Adrenal gland (tissue), 12 donors: Measurements from ENCODE around the gene VCP. TPM values are rescaled to one million over a fixed set of nuclear protein-coding genes. Genes with fewer than 3 reads are reported as not detected.

Experiments used
- DNase-seq, 7 donors: peaks; one replicate each; pipeline ENCODE4 v3.0.0-alpha.2; 2019 to 2020
- H3K27ac ChIP-seq, 5 donors: fragments of 200-600 bp; sonication (generic) in 4 of 5; 1 replicate in 3 of 5; 2 replicates in 2 of 5; pipeline versions ENCODE4 v1.5.1 to v1.8.0; 2016 to 2020; ENCODE audit warnings: mild to moderate bottlenecking in 1 of 5
- H3K27me3 ChIP-seq: fragments of 200-600 bp; 2 replicates; pipeline ENCODE4 v1.8.0; 2021
- H3K36me3 ChIP-seq, 2 donors: fragments of 200-600 bp; replicated peaks in 1 of 2; 1 replicate in 1 of 2; 2 replicates in 1 of 2; pipeline versions ENCODE4 v1.5.1 to v1.8.0; 2018 to 2022
- H3K4me1 ChIP-seq, 2 donors: fragments of 200-600 bp; replicated peaks in 1 of 2; 1 replicate in 1 of 2; 2 replicates in 1 of 2; pipeline versions ENCODE4 v1.5.1 to v1.8.0; 2018 to 2021
- H3K4me3 ChIP-seq, 4 donors: fragments of 200-600 bp; sonication (generic) in 3 of 4; one replicate each; pipeline ENCODE4 v1.5.1; 2016 to 2018
- H3K9me3 ChIP-seq, 3 donors: fragments of 200-600 bp; sonication (generic) in 1 of 3; replicated peaks in 1 of 3; 1 replicate in 2 of 3; 2 replicates in 1 of 3; pipeline versions ENCODE4 v1.5.1 to v1.8.0; 2016 to 2021
- POLR2A ChIP-seq, 2 donors: fragments of 450-650 bp; IDR thresholded peaks; one replicate each; pipeline ENCODE4 v1.6.1; 2017; ENCODE audit warnings: antibody characterized with exemption in 2 of 2, mild to moderate bottlenecking in 2 of 2, moderate library complexity in 1 of 2
- WGBS, 4 donors: extraction: QIAGEN DNeasy Blood & Tissue Kit in 2 of 4; methylation state at CpG; one replicate each; pipeline versions ENCODE4 v1.1.5 to v1.1.7; 2013 to 2017; 5-methylcytosine and 5-hydroxymethylcytosine counted together
- intact Hi-C, 2 donors: fragments of 100-400 bp; cut with DNase I; formaldehyde crosslinking; loops; one replicate each; pipeline versions ENCODE4 v1.14.1 to v1.15.0; 2022 to 2023
- polyA plus RNA-seq, 3 donors: library from polyadenylated mRNA; stranded (reverse); fragments of 200-250 nt in 2 of 3; fragments of 350-450 nt in 1 of 3; fragmentation: Illumina TruSeq in 1 of 3; extraction: RNeasy Lipid Tissue Mini Kit (QIAGEN cat#74804) in 1 of 3; gene quantifications; one replicate each; pipeline ENCODE4 v1.2.3, GENCODE V29; 2013 to 2014
- total RNA-seq, 9 donors: library from RNA; depleted of rRNA in 4 of 9; stranded (reverse); fragments of >200 nt in 4 of 9; fragments of 120-200 nt in 1 of 9; fragmentation: NEBNext Ultra II Directional in 1 of 9; extraction: Animal tissue kit (Norgen Biotek cat#: 25700) in 1 of 9; gene quantifications; one replicate each; pipeline versions ENCODE4 v1.1.0 to v1.2.4, GENCODE V29; 2013 to 2023
- TF ChIP-seq, protein P1 (sequence below), 6 experiments: fragments of 450-650 bp in 4 of 6; fragments of 200-600 bp in 2 of 6; sonication (generic) in 1 of 6; IDR thresholded peaks; 1 replicate in 5 of 6; 2 replicates in 1 of 6; pipeline versions ENCODE4 v1.5.1 to v1.8.0; 2016 to 2021; ENCODE audit warnings: antibody characterized with exemption in 6 of 6, mild to moderate bottlenecking in 2 of 6, moderate library complexity in 1 of 6
- donor health status: healthy with polysubstance abuse.
- donor health status: Bipolar disorder and iron deficiency.
- donor health status: DM: yes; HTN: yes; CAD: no.
- donor health status: DM: no; HTN: no; CAD: no.
- donor health status: DM: no; HTN: no; CAD: no.
- donor health status: DM: yes; HTN: yes; CAD: no.

VCP gene
- total and polyA plus RNA-seq, 12 donors, result 65.1 to 555 (median 251) TPM

DNA sequence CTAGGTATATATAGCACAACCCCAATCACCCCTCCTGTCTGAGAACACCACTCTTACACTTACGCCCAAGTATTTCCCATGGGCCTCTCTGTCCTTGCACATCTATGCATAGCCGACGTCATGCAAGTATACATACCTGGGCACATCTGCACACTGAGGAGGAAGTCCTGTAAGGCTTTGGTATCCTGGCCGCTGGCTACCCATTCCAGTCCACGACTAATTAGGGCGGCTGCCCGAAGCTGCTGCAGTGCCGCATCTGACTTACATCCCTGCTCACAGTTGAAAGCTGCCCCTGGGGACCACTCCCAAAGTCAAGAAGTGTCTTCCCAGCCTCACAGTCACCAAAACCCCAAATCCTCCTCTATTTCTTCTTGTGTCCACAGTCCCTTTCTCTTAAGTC lies 2.4 kb upstream of the VCP start:
- Histone ChIP-seq H3K4me1 (peaks cover 23 to 24% of the 10 kb centered on the region in 2 donors), H3K36me3 (no peaks in the 10 kb centered on the region), H3K9me3 (no peaks in the 10 kb centered on the region), H3K4me3 (no peak overlapping the region), H3K27ac (no peak overlapping the region), H3K27me3 (no peaks in the 10 kb centered on the region)
- 96 to 100% (median 96%) methylated on average over 4 to 8 of the region's 8 CpGs for WGBS, 4 donors
- intact Hi-C loops, result no loop called here
- no peak for DNase-seq
- no peak for TF ChIP-seq POLR2A (IDR thresholded peaks at IDR 0.05)
- TF ChIP-seq, protein P1, sequence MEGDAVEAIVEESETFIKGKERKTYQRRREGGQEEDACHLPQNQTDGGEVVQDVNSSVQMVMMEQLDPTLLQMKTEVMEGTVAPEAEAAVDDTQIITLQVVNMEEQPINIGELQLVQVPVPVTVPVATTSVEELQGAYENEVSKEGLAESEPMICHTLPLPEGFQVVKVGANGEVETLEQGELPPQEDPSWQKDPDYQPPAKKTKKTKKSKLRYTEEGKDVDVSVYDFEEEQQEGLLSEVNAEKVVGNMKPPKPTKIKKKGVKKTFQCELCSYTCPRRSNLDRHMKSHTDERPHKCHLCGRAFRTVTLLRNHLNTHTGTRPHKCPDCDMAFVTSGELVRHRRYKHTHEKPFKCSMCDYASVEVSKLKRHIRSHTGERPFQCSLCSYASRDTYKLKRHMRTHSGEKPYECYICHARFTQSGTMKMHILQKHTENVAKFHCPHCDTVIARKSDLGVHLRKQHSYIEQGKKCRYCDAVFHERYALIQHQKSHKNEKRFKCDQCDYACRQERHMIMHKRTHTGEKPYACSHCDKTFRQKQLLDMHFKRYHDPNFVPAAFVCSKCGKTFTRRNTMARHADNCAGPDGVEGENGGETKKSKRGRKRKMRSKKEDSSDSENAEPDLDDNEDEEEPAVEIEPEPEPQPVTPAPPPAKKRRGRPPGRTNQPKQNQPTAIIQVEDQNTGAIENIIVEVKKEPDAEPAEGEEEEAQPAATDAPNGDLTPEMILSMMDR (IDR thresholded peaks at IDR 0.05), result no peak

DNA sequence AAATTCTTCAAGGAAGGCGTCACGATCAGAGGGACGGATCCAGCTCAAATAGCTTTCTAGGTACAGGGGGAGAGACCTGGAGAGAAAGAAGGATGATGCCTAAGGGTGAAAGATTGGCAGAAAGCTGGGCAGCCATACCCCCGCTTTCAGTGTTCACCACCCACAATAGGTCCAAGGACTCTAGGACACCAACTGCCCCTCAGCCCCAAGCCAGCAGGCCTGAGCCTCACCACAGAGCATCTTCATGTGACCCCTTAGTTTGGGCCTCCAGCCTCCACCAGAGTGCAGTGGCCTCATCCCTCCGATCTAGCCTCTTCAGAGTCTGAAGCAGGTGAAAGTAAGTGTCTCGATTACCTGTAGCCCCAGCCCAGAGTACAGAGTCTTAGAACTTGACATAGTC lies 1.7 kb upstream of the VCP start:
- intact Hi-C loops, result no loop called here
- Histone ChIP-seq H3K27me3 (no peaks in the 10 kb centered on the region), H3K36me3 (no peaks in the 10 kb centered on the region), H3K4me1 (peaks cover 27 to 28% of the 10 kb centered on the region in 2 donors), H3K9me3 (no peaks in the 10 kb centered on the region), H3K27ac (no peak overlapping the region), H3K4me3 (no peak overlapping the region)
- TF ChIP-seq POLR2A (IDR thresholded peaks at IDR 0.05), result no peak
- TF ChIP-seq, protein P1 (IDR thresholded peaks at IDR 0.05), result no peak
- no peak for DNase-seq
- 95 to 98% (median 98%) methylated on average over 6 of the region's 6 CpGs for WGBS, 4 donors

DNA sequence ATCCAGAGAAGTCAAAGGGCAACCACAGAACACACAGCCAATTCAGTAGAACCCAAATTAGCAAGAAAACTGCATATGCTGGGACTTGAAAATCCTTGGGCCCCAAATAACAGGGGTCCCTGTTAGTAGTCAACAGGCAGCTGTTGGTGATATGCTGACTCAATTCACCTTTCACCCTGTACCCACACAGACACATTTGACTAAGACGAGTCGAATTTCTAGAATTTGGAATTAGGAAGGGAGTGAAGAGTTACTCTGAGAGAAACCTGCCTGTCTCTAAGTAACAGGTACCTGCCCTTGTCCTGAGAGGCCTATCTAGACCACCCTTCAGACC lies 821 bp upstream of the VCP start:
- DNase-seq, result no peak
- no peaks in the 10 kb centered on the region for H3K9me3 ChIP-seq
- WGBS, 4 donors, result 88 to 100% (median 95%) methylated on average over 2 of the region's 2 CpGs
- peak overlapping the region in 4 of 5 donors; percentile 54 to 100 (median 82) for H3K27ac ChIP-seq
- H3K4me3 ChIP-seq, result peak overlapping the region in 1 of 4 donors; percentile 28
- H3K36me3 ChIP-seq, result peaks cover 0 to under 1% of the 10 kb centered on the region in 2 donors
- H3K27me3 ChIP-seq, result no peaks in the 10 kb centered on the region
- peaks cover 30 to 35% of the 10 kb centered on the region in 2 donors for H3K4me1 ChIP-seq
- intact Hi-C loops, result no loop called here
- no peak for TF ChIP-seq POLR2A (IDR thresholded peaks at IDR 0.05)
- TF ChIP-seq, protein P1 (IDR thresholded peaks at IDR 0.05), result no peak

DNA sequence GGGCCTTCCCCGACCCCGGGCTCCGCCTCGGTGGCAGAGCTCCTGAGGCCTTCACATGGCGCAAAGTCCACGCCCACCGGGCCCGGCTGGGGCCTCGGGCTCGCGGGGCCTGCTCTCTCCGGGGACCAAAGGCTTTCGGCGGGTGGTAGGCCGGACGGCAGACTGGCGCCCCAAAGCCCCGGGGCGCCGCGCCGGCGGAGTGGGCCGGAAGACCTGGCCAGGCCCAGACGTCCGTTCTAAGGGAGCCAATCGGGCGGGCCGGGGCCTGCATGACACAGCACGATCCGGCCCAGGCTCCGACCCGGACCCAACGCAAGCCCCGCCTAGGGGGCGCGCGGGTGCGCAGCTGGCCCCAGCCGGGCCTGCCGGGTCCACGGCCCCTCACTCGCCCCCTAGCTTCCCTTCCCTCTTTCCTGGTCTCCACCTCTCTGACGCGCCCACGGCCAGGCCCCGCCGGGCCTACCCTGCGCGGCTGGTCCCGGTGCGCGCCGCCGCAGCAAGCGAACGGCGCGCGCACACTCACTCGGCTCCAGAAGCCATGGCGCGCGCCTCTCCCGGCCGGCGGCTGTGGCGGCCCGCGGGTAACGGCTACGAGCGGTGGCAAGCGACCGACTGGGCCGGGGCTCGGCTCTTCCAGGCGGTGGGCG lies 488 bp downstream of the VCP start:
- peaks cover 38 to 39% of the 10 kb centered on the region in 2 donors for H3K4me1 ChIP-seq
- TF ChIP-seq, protein P1 (IDR thresholded peaks at IDR 0.05), result peak in 3 of 6 experiments; percentile 26 to 42 (median 31)
- TF ChIP-seq POLR2A (IDR thresholded peaks at IDR 0.05), result no peak
- intact Hi-C loops, result no loop called here
- H3K9me3 ChIP-seq, result no peaks in the 10 kb centered on the region
- peaks cover 0 to 14% of the 10 kb centered on the region in 2 donors for H3K36me3 ChIP-seq
- no peaks in the 10 kb centered on the region for H3K27me3 ChIP-seq
- peak overlapping the region; percentile 99 to 100 (median 100) for H3K27ac ChIP-seq
- H3K4me3 ChIP-seq, result peak overlapping the region; percentile 37 to 89 (median 69)
- 0 to 1% (median 1%) methylated on average over 2 to 79 of the region's 79 CpGs; no CpG with 5 or more reads in 1 of the 4 donors for WGBS, 4 donors
- DNase-seq, result peak; percentile 79 to 93 (median 87)
